GM04504 (cell line): ENCODE results near the gene WDR20.

Experiments
- DNase-seq: peaks from one replicate; pipeline ENCODE4 v3.0.0-alpha.2; 2012; ENCODE audit warnings: low read depth

WDR20 gene

DNA sequence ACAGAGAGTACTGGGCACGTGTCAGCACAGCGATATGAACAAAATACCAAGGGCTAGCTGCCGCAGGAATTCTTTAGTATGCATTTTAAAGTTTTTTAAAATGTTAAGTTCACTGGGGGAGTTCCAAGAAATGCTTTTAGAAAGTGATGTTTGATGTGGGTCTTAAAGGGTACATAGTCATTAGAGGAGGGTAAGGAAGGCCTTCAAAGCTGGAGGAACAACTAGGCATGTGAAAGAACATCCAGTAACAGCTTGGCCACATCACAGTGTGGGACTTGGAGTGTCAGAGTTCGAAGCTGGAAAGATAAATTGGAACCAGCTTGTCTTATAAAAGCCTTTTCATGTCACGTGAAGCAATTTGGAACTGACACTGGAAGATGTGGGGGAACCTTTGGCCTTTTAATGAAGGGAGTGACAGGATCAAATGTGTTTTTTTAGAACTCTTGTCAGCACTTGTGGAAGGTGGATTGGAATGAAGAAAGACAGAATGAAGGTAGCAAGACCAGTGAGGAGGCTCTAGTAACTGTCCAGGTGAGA lies 57.7 kb downstream of the WDR20 start:
- no peak for DNase-seq

DNA sequence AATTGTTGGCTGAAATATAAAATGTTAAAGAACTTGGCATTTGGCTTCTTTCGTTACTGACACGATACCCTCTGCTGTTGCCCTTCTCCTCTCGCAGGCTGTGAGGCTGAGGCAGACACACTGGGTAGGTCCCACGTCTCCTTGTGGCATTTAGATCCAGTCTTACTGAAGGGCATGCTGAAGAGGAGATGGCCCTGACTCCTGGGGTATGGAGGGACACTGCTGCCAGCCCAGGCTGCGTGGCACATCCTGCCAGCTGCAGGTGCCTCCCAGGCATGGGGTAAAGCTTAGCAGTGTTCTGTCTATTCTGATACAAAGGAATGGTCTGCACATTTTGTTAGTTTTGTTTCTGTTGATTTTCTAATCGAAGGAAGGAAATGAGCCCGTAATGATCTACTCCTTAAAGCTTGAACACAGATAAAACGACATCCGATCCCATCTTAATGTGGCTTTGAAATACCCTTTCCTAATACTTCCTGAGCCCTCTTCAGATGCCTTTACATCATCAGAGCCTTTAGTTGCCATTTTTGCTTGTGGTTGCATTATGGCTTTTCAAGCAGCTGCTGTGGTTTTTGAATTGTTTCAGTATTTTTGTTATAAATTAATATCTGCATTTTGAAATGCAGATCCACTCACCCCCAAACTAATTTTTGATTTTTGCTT lies 61.1 kb downstream of the WDR20 start:
- no peak for DNase-seq

DNA sequence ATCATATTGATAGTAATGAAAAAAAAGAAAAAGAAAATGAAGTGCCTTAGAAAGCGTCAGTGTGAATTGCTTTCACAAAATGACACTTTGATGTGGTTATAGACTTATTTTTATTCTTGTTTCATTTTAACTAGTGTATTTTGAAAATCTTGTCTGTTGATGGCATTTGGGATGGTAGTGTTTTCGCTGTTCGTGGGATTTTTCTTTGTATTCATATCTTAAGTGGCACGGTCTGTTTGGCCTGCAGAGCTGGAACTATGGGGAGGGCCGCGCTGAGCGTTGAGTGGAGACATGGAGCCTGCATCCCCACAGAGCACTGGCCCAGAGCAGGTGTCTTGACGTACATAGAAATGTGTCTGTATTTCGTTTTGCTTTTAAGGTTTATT lies 61.6 kb downstream of the WDR20 start:
- no peak for DNase-seq

DNA sequence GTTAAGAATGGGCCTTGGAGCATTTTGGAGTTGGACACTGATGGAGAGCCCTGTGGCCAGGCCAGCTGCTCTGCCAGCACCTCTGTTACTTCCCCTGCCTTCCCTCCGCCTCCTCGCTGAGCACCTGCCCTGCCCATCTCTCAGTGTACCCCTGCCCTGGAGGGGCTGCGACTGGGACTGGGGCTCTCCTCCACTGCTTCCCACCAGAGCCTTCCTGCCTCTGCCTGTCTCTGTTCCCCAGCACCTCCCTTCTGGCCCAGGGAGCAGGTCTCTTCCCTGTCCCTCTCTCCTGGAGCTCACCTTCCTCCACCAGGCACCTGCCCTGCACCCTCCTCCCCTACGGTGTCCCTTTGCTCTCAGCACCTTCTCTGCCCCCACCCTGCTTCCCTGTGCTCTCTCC lies 62.1 kb downstream of the WDR20 start:
- no peak for DNase-seq

DNA sequence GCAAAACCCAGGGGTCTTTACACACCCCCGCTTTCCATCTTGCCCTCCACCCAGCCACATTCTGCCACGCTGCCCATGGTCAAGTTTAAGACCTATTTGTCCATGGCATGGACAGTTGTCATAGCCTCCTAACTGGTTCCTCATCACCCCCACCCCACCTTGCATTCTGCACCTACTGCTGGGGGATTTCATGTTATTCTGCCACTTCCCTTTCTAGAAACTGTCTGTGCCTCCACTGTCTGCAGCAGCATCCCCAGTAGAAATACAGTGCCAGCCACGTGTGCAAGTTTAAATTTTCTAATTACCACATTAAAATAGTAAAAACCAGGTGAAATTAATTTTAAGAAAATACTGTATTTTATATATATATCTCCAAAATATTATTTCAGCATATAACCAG lies 63.2 kb downstream of the WDR20 start:
- DNase-seq = no peak

DNA sequence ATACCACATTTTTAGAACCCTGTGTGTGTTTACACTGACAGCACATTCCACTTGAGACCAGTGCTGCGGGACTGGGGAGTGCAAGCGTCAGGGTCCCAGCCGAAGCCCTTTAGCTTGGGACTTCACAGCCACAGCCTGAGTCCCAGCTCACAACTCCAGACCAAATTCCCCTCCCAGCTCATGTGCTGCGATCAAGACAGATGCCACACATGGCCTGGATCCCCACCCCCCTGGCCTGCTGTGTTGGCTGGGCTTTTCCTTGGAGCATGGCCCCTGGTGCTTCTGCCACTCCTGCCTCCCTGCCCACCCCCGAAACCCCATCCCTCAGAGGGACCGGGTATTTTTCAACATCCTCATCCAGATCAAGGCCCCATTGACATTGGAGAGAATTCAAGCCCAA lies 63.7 kb downstream of the WDR20 start:
- DNase-seq = no peak

DNA sequence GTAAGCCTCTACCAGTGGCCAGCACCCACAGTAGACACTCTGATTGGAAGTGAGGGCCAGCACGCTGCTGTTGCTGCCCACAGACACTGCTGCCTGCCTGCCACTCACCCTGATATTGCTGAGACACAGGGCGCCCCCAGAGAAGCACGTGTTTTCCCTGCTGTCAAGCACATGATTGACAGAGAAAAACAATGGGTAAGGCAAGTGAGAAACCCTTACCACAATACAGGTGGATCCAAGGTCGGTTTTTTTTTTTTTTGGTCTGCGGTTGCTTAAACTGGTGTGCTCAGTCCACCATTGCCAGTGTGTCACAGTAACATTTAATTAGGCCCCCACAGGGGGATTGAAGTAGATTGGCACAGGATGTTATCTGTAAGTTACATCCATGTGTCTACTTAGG lies 65.9 kb downstream of the WDR20 start:
- DNase-seq = no peak

DNA sequence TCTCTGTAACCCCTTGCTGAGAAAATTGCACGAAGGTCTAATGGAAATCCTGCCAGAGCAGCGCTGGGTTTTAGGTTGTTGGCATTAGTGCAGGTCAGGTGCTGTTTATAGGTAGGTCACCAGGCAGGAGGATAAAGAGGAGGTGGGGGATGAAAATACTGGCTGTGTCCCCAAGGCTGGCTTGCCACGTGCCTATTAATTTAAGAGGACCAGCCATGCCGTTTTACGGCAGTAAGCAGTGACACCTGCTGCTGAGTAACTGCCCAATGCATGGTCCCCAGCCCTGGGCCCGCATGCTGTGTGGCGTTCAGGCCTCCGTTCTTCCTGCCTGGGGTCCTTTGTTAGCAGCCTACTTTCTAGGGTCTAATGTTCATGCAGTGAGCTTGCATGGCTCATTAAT lies 67.2 kb downstream of the WDR20 start:
- no peak for DNase-seq

DNA sequence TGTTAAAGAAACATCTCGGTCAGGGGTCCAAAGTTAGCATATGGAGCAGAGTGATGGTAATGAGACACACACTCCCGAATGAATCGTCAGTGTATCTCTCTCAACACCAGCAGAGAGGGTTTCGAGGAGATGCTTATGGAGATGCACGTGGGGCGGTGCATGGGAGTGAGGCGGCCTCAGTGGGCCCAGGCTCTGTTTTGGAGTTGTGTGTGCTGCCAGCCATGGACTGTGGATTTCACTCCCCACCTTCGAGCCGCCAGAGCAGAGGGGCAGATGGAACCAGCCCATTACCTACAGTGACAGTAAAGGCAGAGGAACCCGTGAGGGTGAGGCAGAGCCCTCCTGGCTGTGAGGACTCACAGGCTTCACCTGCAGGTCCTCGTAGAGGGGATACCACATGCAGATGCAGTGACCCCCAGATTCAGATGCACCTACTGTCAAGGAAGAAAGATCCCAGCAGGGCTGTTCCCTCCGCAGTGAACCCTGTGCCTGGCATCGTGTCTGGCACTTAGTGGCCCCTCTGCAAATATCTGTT lies 68.2 kb downstream of the WDR20 start:
- DNase-seq = no peak

DNA sequence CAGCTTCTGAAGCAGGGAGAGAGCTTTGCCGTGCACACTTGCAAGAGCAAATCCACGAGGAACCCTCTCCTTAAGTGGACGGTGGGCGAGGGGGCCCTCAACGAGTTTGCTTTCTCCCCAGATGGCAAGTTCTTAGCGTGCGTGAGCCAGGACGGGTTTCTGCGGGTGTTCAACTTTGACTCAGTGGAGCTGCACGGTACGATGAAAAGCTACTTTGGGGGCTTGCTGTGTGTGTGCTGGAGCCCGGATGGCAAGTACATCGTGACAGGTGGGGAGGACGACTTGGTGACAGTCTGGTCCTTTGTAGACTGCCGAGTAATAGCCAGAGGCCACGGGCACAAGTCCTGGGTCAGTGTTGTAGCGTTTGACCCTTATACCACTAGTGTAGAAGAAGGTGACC lies 69.0 kb downstream of the WDR20 start:
- DNase-seq = no peak

DNA sequence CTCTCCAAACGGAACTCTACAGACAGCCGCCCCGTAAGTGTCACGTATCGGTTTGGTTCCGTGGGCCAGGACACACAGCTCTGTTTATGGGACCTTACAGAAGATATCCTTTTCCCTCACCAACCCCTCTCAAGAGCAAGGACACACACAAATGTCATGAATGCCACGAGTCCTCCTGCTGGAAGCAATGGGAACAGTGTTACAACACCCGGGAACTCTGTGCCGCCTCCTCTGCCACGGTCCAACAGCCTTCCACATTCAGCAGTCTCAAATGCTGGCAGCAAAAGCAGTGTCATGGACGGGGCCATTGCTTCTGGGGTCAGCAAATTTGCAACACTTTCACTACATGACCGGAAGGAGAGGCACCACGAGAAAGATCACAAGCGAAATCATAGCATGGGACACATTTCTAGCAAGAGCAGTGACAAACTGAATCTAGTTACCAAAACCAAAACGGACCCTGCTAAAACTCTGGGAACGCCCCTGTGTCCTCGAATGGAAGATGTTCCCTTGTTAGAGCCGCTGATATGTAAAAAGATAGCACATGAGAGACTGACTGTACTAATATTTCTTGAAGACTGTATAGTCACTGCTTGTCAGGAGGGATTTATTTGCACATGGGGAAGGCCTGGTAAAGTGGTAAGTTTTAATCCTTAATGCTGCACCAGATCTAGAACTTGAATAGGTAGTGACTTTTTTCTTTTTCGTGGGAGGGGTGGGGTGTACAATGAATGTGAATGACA lies 69.7 kb downstream of the WDR20 start:
- DNase-seq = no peak

DNA sequence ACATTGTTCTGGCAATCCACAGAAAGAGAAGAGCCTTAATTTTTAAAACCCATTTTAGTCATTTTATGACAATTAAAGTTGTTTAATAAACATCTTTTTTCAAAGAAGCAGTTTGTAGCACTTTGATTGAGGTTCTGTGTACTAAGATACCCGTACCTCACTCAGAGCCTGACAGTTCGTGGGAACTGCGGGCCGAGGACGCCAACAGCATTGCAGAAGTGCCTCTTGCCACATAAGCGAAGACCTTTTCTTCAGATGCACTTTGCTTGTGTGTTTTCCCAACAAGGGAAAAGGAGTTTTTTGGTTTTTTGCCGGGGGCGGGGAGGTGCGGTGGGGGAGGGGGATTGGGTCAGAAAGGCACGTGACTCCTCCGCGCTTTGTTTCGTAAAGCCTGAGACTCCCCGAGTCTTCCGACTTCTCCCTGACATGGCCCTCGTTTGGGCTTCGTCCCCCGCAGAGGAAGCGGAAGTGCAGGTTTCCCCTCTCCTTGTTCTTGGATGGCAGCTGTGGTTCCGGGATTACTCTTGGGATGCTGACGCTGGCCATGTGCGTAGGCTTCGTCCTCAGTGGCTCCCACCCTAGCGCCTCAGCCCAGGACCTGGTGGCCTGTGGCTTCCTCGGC lies 70.8 kb downstream of the WDR20 start:
- no peak for DNase-seq

DNA sequence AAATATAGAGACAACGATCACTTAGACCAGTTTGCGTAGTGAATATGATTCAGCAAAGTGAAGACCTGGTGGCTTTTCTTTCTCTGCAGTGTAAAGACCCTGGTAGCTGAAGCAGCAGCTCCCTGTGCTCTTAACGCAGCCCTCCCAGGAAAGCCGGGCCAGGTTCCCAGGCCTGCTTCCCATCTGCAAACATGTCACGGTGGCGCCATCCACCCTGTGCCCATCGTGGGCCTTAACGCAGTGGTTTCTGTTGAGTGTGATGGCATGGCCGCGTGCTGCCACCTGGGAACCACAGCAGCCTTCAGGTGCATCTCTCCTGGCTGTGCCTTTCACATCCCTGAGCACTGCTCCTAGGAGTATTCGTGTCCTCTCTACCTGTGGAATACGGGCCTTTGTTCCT lies 71.5 kb downstream of the WDR20 start:
- DNase-seq = no peak

DNA sequence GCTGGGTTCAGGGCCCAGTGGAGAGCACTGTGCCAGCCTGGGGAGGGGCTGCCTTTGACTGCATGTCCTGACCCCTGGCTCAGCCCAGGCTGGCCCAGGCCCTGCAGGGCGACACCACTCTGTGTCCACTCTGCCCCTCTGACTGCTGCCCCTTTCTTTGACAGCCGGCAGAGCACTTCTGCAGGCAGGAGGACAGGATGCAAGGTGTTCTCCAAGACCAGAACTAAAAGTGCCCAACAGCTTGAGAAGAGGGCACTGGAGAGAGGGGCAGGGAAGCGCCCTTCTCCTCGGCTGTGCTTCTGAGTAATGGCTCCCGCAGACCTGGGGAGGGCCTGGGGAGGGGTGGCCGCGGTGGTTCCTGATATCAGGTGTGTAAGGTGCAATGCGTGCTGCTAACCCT lies 72.7 kb downstream of the WDR20 start:
- DNase-seq = no peak

DNA sequence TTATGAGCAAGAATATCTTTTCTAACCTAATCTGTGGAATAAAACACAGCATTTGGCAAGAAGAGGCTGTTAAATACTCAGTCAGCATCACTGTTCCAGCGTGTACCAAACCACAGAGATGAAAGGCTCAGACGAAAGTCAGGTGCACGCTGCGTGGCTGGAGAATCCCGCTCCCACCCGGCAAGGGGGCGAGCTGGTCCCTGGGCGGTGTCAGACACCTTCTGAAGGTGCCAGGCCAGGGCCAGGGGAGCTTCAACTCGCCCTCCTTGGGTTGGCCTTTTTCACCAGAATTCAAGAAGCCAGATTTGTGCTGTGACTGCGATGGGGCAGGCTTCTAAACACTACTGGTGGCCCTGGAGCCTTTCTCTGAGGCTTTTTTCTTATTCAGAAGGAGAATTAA lies 73.1 kb downstream of the WDR20 start:
- DNase-seq = no peak

DNA sequence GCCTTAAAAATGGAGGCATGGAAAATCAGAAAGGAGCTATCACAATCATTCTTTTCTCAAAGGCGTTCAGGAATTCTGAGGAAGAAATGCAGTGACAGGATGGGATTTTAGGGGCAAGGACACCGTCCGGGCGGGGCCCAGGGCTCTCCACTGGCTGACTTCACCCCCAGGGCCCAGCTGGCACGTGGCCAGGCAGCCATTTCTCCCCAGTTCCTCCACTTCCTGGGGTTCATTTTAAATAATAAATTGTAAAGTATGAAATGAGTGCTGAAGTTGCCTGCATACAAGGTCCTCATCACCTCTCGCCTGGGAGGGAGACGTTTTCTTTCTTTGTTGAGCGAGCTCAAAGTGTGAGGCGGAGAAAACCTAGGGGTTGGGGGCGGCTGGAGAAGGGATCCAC lies 73.8 kb downstream of the WDR20 start:
- no peak for DNase-seq

DNA sequence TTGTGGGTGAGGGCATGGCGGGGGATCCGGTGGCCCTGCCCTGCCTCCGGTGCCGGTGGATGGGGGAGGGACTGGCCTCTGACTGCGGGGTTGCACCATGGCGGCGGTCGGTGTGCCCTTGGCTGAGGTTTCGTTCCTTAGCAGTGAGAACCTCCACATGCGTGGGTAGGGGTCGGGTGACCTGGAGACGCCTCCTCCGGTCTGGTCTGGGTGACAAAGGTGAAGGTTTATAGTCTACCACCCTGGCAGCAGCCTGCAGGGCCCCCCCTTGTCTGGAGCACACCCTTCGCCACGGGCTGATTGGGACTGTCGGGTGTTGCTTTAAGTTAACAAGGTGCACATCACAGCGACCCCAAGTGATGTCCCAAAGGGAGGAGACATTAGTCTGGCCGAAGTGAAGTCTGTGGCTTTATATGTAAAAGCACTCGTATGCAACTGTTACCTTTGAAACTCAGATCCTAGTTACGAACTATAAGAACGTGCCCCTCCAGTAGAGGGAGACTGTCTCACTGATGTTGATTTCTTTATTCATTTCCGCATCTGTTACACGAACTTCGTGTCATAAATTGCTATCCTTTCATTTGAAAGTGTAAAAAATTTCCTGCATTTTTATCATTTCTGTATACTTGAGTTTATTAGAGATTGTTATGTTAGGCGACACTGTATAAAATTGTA lies 74.4 kb downstream of the WDR20 start:
- DNase-seq = no peak

DNA sequence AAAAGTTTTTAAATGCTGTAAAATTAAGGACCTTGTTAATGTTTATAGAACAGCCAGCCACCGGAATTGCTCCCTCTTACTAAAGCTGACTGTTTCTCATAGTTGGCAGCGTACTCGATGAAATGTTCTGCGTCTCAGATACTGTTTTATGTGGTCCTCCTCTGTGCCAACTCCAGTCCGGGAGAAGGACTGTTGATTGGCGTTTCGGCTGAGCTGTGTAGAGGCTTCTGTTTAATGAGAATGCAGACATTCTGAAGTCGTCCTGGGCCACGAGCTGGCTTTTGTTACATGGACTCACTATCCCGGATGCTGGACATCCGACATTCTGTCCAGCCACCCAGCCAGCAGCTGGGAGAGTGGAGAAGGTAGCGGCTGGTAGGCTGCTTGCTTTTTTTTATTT lies 75.4 kb downstream of the WDR20 start:
- DNase-seq = peak; percentile 55

DNA sequence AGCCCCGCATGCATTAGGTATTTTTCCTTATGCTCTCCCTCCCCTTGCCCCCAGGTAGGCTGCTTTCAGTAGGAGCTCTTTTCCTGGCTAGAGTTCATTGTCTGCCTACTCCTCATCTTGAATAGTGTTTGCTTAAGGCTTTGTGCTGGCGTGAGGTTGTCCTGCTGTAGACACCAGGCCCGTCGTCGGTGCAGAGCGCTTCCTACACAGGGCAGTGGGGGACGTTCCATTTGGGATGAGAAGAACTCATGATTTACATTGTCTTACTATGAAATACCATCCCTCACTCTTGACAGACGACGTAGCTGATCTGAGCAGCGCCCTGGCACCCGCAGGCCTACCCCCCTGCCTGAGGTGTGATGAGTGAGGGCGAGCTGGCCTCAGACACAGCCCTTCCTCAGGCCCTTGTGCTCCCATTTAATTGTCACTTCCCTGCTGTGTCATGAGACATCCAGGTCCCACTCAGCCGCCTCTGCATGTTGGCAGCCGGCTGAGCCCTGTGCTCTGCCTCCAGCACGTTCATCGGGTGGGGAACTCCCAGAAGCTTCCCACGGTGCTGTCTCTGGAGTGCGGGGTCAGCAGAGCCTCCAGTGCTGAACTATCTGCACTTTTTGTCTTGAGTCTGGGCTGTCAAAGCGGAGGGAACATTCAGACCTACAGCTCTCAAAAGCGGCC lies 76.0 kb downstream of the WDR20 start:
- no peak for DNase-seq

DNA sequence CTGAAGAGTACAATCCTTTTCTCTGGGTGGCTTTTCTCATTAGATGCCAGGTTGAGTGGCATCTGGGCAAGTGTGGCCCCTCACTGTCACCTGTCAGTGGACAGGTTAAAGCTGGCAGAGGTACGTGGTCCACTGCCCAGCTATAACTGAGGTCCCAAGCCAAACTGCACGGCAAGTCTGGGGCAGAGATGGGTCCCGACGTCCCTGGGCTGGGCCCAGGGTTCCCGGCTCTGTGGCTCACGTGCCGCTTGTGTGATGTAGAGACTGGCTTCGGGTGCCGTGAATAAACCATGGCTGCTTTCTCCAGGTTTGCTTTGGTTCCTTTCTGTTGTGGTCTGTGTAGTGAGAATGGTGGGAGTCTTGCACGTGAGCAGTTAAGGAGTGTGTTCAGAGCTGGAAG lies 77.7 kb downstream of the WDR20 start:
- no peak for DNase-seq

DNA sequence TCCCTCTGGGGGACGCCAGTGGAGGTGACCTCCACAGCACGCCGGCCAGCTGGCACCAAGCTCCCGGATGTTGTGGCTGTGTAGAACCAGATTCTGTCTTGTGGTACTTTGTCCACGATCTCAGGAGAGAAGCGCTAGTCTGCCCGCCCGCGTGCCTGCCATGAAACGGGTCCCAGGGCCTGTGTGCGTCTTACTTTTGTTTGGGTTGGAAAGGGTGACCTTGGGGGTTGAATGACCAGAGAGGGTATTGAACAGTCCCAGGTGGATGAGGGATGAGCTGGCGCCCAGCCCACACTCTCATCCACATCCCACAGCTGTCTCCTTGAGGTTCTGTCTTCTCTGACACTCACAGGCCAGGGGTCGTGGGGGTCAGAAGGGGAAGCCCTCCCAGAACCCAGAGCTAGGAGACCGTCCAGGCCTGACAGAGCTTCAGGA lies 78.3 kb downstream of the WDR20 start:
- DNase-seq = no peak

DNA sequence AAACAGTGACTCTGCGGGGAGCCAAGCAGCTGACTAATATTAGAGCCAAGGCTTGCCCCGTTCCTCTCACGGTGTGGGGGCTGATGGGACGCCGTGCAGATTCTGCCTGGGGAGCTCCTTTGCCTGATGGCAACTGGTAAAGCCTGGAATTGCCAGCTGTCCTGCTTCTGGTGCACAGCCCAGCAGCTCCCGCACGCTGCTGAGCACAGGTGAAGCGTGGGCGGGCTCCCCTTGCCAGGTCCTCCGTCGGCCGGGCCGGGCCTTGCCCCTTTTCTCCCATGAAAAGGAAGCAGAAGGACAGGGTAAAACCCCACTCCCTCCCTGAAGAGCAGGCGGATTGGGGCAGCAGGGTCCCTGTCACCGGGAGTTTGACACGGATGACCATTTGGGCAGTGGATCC lies 79.0 kb downstream of the WDR20 start:
- no peak for DNase-seq
